Measurements from ENCODE around the gene CPB2. TPM values are rescaled to one million over a fixed set of nuclear protein-coding genes. Genes with fewer than 3 reads are reported as not detected.

Gene CPB2
- total and polyA plus RNA-seq, 2 of the 8 experiments (the other 6 are each of a cell fraction or from before 2014, with no cell fraction given) = not detected

- Histone ChIP-seq H3K36me3 (ENCODE audit: control insufficient read depth in 2 of 4, insufficient read depth in 4 of 4, low read length in 3 of 4) (no peaks in the 10 kb centered on the region), H4K8ac (ENCODE audit: extremely low read depth, insufficient read depth, low read length) (no peak overlapping the region), H3K27ac (ENCODE audit: low read depth, low read length) (no peak overlapping the region), H2AFZ (ENCODE audit: low read length) (no peak overlapping the region), H3K4me3 (ENCODE audit: extremely low read depth in 1 of 4, insufficient read depth in 2 of 4, low read depth in 3 of 4, low read length in 4 of 4) (no peak overlapping the region), H3K79me1 (ENCODE audit: low read depth, low read length) (no peaks in the 10 kb centered on the region), H2BK120ac (replicated peaks; ENCODE audit: low read depth, low read length) (no peak overlapping the region), H2BK20ac (ENCODE audit: low read length) (no peak overlapping the region), H3K18ac (ENCODE audit: extremely low read depth, low read length) (no peak overlapping the region), H4K20me1 (replicated peaks in 1 of 2; ENCODE audit: control insufficient read depth in 1 of 2, insufficient read depth in 2 of 2, low read length in 2 of 2) (no peaks in the 10 kb centered on the region), H2AK5ac (ENCODE audit: low read depth, low read length) (no peak overlapping the region), H3K56ac (replicated peaks; ENCODE audit: insufficient read length, low read depth, low read length) (no peak overlapping the region), H3K27me3 (replicated peaks in 1 of 4; ENCODE audit: control insufficient read depth in 3 of 4, extremely low read depth in 1 of 4, insufficient read depth in 3 of 4, low read length in 3 of 4) (no peaks in the 10 kb centered on the region), H3K4ac (replicated peaks; ENCODE audit: insufficient read length, low read depth, low read length) (no peak overlapping the region), H2BK15ac (ENCODE audit: low read length) (no peak overlapping the region), H3K4me1 (replicated peaks in 1 of 4; ENCODE audit: control insufficient read depth in 3 of 4, insufficient read depth in 4 of 4, low read length in 3 of 4) (peaks cover 0 to 5% (median 0%) of the 10 kb centered on the region in 4 experiments; a peak in 1 of 7 replicates), H4K5ac (ENCODE audit: insufficient read length, low read depth, low read length) (no peak overlapping the region), H3K23me2 (ENCODE audit: low read depth, low read length) (no peaks in the 10 kb centered on the region; the same call in 1 of the 2 replicates), H3K79me2 (ENCODE audit: control insufficient read depth in 1 of 2, insufficient read depth in 2 of 2, low read length in 2 of 2) (no peaks in the 10 kb centered on the region), H3K14ac (ENCODE audit: insufficient read length) (no peak overlapping the region), H3K9me3 (ENCODE audit: insufficient read depth in 2 of 2, low read depth in 1 of 2, low read length in 1 of 2) (no peaks in the 10 kb centered on the region), H3K4me2 (ENCODE audit: insufficient read depth in 1 of 2, low read depth in 2 of 2, low read length in 2 of 2) (no peak overlapping the region), H3K9ac (replicated peaks in 1 of 4; ENCODE audit: extremely low read depth in 1 of 4, low read depth in 3 of 4, low read length in 3 of 4) (no peak overlapping the region), H2BK12ac (ENCODE audit: low read depth, low read length) (no peak overlapping the region), H4K91ac (replicated peaks; ENCODE audit: insufficient read length, low read length) (no peak overlapping the region), H3K23ac (ENCODE audit: insufficient read length) (no peak overlapping the region), H2BK5ac (ENCODE audit: low read depth, low read length) (no peak overlapping the region)
- WGBS, 2 experiments (ENCODE audit: extremely low coverage in 1 of 2, insufficient coverage in 1 of 2, insufficient read length in 1 of 2, insufficient replicate concordance in 2 of 2, low coverage in 1 of 2, low lambda C conversion rate in 2 of 2, missing lambda C conversion rate in 1 of 2) = 93% methylated on average over 2 of the region's 2 CpGs; no CpG with 5 or more reads in 1 of the 2 experiments
- POLR2A ChIA-PET (ENCODE audit: partially characterized antibody) = no interaction called here
- TF ChIP-seq POLR2AphosphoS5 (IDR thresholded peaks at IDR 0.05; ENCODE audit: low read depth, low read length) (no peak), MAX (IDR thresholded peaks at IDR 0.05) (no peak), CBX8 (IDR thresholded peaks at IDR 0.05; ENCODE audit: borderline replicate concordance, low read depth, low read length) (no peak), SIX5 (IDR thresholded peaks at IDR 0.05; ENCODE audit: low read depth, low read length) (no peak)
- CTCF ChIA-PET (ENCODE audit: partially characterized antibody) = interaction anchor here (1.4 kb wide), 1 partner anchor 62 kb away, joined by 4 read pairs; no protein-coding TSS in a partner anchor
- FAIRE-seq = no peak
- no peak for DNase-seq (ENCODE audit: low read depth in 1 of 2, low spot score in 2 of 2)
These were observed 16.2 kb upstream of the CPB2 start for GRCh38 chr13:46121033-46121432.

Data from H1 (cell line).